HepG2 (cell line): Measurements from ENCODE around the gene ASTN2. TPM values are rescaled to one million over a fixed set of nuclear protein-coding genes. Genes with fewer than 3 reads are reported as not detected.

Source experiments
- ATAC-seq: fragments of 200-7000 bp; cut with Tn5 transposase; 3 replicates; pipeline ENCODE4 v1.9.1; 2020; ENCODE audit warnings: mild to moderate bottlenecking, moderate library complexity
- BruUV-seq: library from RNA; stranded (reverse); fragments of 400-500 nt; replicated peaks from 2 replicates; lab custom pipeline; 2021; lab: Mats Ljungman, UMichigan
- CTCF ChIA-PET: fragments of 300-600 bp; formaldehyde crosslinking; extraction: SDS; loops from one replicate; lab custom pipeline; 2021; ENCODE audit warnings: low total read pairs, inconsistent platforms, low intra/inter-chr PET ratio; lab: Yijun Ruan, JAX
- POLR2A ChIA-PET: fragments of 350-600 bp; sonication (Branson Sonifier 250); formaldehyde crosslinking; loops from one replicate; lab custom pipeline; 2020; ENCODE audit warnings: antibody characterized with exemption, inconsistent platforms; lab: Yijun Ruan, JAX
- DNase-seq: peaks from one replicate; pipeline ENCODE4 v3.0.0-alpha.2; 2015; ENCODE audit warnings: low spot score
- FAIRE-seq: peaks from 3 replicates; lab custom pipeline; 2011; peaks lifted over from hg19 to GRCh38; lab: Jason Lieb, UNC
- H2AFZ ChIP-seq: one replicate; pipeline ENCODE4 v1.6.1; 2011; ENCODE audit warnings: low read length, inconsistent platforms
- H3K27ac ChIP-seq: fragments of 300-600 bp; 3 replicates; pipeline ENCODE4 v1.8.0; 2011; ENCODE audit warnings: mixed run types, mild to moderate bottlenecking, mixed read lengths, low read length, inconsistent platforms; ENCODE audit not compliant: insufficient read depth; ENCODE audit errors: extremely low read length
- H3K27me3 ChIP-seq, 2 experiments: fragments of 200-600 bp in 1 of 2; 2 replicates in 1 of 2; 3 replicates in 1 of 2; pipeline versions ENCODE4 v1.6.0 to v1.8.0; 2011; ENCODE audit warnings: low read length in 2 of 2, mild to moderate bottlenecking in 2 of 2, moderate library complexity in 2 of 2, inconsistent platforms in 1 of 2; ENCODE audit not compliant: insufficient read depth in 2 of 2, control insufficient read depth in 1 of 2
- H3K36me3 ChIP-seq, 2 experiments: fragments of 200-600 bp in 1 of 2; replicated peaks in 1 of 2; 2 replicates in 1 of 2; 3 replicates in 1 of 2; pipeline versions ENCODE4 v1.5.1 to v1.8.0; 2011; ENCODE audit warnings: low read length in 2 of 2, inconsistent platforms in 1 of 2; ENCODE audit not compliant: insufficient read depth in 2 of 2, control insufficient read depth in 1 of 2
- H3K4me1 ChIP-seq: 2 replicates; pipeline ENCODE4 v1.5.1; 2012; ENCODE audit warnings: low read length, inconsistent platforms; ENCODE audit not compliant: insufficient read depth
- H3K4me2 ChIP-seq: 2 replicates; pipeline ENCODE4 v1.6.0; 2011; ENCODE audit warnings: low read depth, low read length, inconsistent platforms
- H3K4me3 ChIP-seq, 3 experiments: fragments of 200-600 bp in 1 of 3; sonication (generic), shearing (Covaris generic) in 1 of 3; replicated peaks in 1 of 3; 2 replicates each; pipeline ENCODE4 v1.5.1; 2011 to 2016; ENCODE audit warnings: low read length in 3 of 3, inconsistent platforms in 2 of 3, low read depth in 2 of 3, mild to moderate bottlenecking in 2 of 3, control low read depth in 1 of 3, mixed read lengths in 1 of 3; ENCODE audit not compliant: insufficient read depth in 1 of 3
- H3K79me2 ChIP-seq: one replicate; pipeline ENCODE4 v1.6.1; 2011; ENCODE audit warnings: low read length, inconsistent platforms; ENCODE audit not compliant: insufficient read depth
- H3K9ac ChIP-seq: 2 replicates; pipeline ENCODE4 v1.6.0; 2011; ENCODE audit warnings: mild to moderate bottlenecking, low read depth, low read length, inconsistent platforms; ENCODE audit not compliant: insufficient read depth
- H3K9me3 ChIP-seq: 2 replicates; pipeline ENCODE4 v1.5.1; 2012; ENCODE audit warnings: mild to moderate bottlenecking, low read length
- H4K20me1 ChIP-seq: 2 replicates; pipeline ENCODE4 v1.6.0; 2011; ENCODE audit warnings: inconsistent platforms, mild to moderate bottlenecking, low read length, moderate library complexity; ENCODE audit not compliant: insufficient read depth
- BHLHE40 ChIP-seq: IDR thresholded peaks from 2 replicates; pipeline ENCODE4 v1.6.1; 2011; ENCODE audit warnings: low read length, improper control_type of control experiment
- CC2D1A ChIP-seq: sonication (generic); formaldehyde crosslinking; IDR thresholded peaks from 2 replicates; pipeline ENCODE4 v1.8.1; 2023; ENCODE audit warnings: mild to moderate bottlenecking, missing genetic modification reagents
- CREM ChIP-seq, 2 experiments: sonication (generic) in 1 of 2; formaldehyde crosslinking in 1 of 2; IDR thresholded peaks; 2 replicates each; pipeline versions ENCODE4 v1.4.0 to v1.6.1; 2016 to 2020; ENCODE audit warnings: antibody characterized with exemption in 1 of 2, mild to moderate bottlenecking in 1 of 2, missing genetic modification reagents in 1 of 2
- GPN1 ChIP-seq: sonication (generic); formaldehyde crosslinking; IDR thresholded peaks from 2 replicates; pipeline ENCODE4 v1.5.1; 2020; ENCODE audit warnings: missing genetic modification reagents, borderline replicate concordance
- MED8 ChIP-seq: sonication (generic); formaldehyde crosslinking; IDR thresholded peaks from 2 replicates; pipeline ENCODE4 v1.8.1; 2023; ENCODE audit warnings: mild to moderate bottlenecking, missing genetic modification reagents; ENCODE audit not compliant: insufficient replicate concordance
- MYC ChIP-seq: sonication (generic); formaldehyde crosslinking; IDR thresholded peaks from 2 replicates; pipeline ENCODE4 v1.9.0; 2021; ENCODE audit warnings: missing genetic modification reagents, borderline replicate concordance
- PBX2 ChIP-seq: IDR thresholded peaks from 2 replicates; pipeline ENCODE4 v1.6.1; 2016; ENCODE audit warnings: control low read depth
- PTBP1 ChIP-seq: fragments of 200-400 bp; formaldehyde crosslinking; IDR thresholded peaks from 2 replicates; pipeline ENCODE4 v1.6.1; 2018; ENCODE audit warnings: low read length, low read depth; ENCODE audit not compliant: poor library complexity, severe bottlenecking
- RELA ChIP-seq: sonication (generic); formaldehyde crosslinking; IDR thresholded peaks from 2 replicates; pipeline ENCODE4 v1.4.0; 2020; ENCODE audit warnings: missing genetic modification reagents
- SOX13 ChIP-seq, 3 experiments: fragments of 450-650 bp in 1 of 3; sonication (generic) in 1 of 3; formaldehyde crosslinking in 1 of 3; IDR thresholded peaks in 2 of 3; conservative IDR thresholded peaks in 1 of 3; 2 replicates each; pipeline versions ENCODE4 v1.5.0 to v1.6.1; 2016 to 2020; ENCODE audit warnings: antibody characterized with exemption in 1 of 3, mild to moderate bottlenecking in 1 of 3, missing compliant biosample characterization in 1 of 3, missing genetic modification reagents in 1 of 3, moderate library complexity in 1 of 3
- TRIM22 ChIP-seq: fragments of 450-650 bp; IDR thresholded peaks from 2 replicates; pipeline ENCODE4 v1.6.1; 2017
- ZNF530 ChIP-seq: sonication (generic); formaldehyde crosslinking; IDR thresholded peaks from 2 replicates; pipeline ENCODE4 v1.5.0; 2020; ENCODE audit warnings: low read depth, mild to moderate bottlenecking, missing genetic modification reagents
- WGBS: methylation state at CpG from one replicate; pipeline ENCODE4 v1.1.6; 2017; ENCODE audit warnings: low lambda C conversion rate; 5-methylcytosine and 5-hydroxymethylcytosine counted together
- in situ Hi-C: cut with HindIII; loops from 2 replicates; pipeline ENCODE4 v1.10.0; 2017; ENCODE audit warnings: low pct_unique_long_range_greater_than_20kb; ENCODE audit not compliant: extremely low pct_ligation_motif_present
- intact Hi-C: fragments of 100-400 bp; cut with micrococcal nuclease; formaldehyde crosslinking; loops from one replicate; pipeline ENCODE4 v1.10.0; 2022; ENCODE audit not compliant: unreplicated experiment
- polyA plus RNA-seq, 8 experiments: library from polyadenylated mRNA; depleted of rRNA in 3 of 8; stranded (reverse) in 7 of 8; unstranded in 1 of 8; fragments of >200 nt; fragmentation: Illumina TruSeq in 4 of 8; extraction: Trizol in 4 of 8; gene quantifications; 2 replicates each; pipeline versions ENCODE4 v1.2.1 to v1.2.3, GENCODE V29; 2011 to 2016; ENCODE audit warnings: low read depth in 4 of 8, missing spikeins in 1 of 8, mixed read lengths in 1 of 8; ENCODE audit not compliant: insufficient read depth in 1 of 8
- total RNA-seq, 5 experiments: library from RNA; depleted of rRNA; stranded (reverse); fragments of >200 nt; fragmentation: Illumina TruSeq; extraction: Trizol; gene quantifications; 2 replicates each; pipeline ENCODE4 v1.2.3, GENCODE V29; 2016; ENCODE audit warnings: low read depth in 1 of 5

The ASTN2 gene
- total and polyA plus RNA-seq, 2 of the 13 experiments (the other 11 are each of a cell fraction or from before 2014, with no cell fraction given), result 5.2 to 13.5 TPM

GRCh38 chr9:116451500-116452115 is 963.2 kb downstream of the ASTN2 start:
- H3K9ac ChIP-seq, result no peak overlapping the region
- intact Hi-C loops, result no loop called here
- H3K4me1 ChIP-seq, result peaks cover 23% of the 10 kb centered on the region
- CTCF ChIA-PET, result no interaction called here
- no peaks in the 10 kb centered on the region for H3K79me2 ChIP-seq
- no peak overlapping the region for H3K4me2 ChIP-seq
- H3K27me3 ChIP-seq, result no peaks in the 10 kb centered on the region
- TF ChIP-seq RELA (CRISPR knock-in tag) (no peak), PBX2 (CRISPR knock-in tag) (no peak), ZNF530 (CRISPR knock-in tag) (no peak)
- H3K36me3 ChIP-seq, result no peaks in the 10 kb centered on the region
- no peak overlapping the region for H2AFZ ChIP-seq
- POLR2A ChIA-PET, result no interaction called here
- no peaks in the 10 kb centered on the region for H4K20me1 ChIP-seq
- BruUV-seq, result no TSS peak
- H3K9me3 ChIP-seq, result peaks cover 5% of the 10 kb centered on the region
- 95% methylated on average over 2 of the region's 2 CpGs for WGBS
- in situ Hi-C loops, result no loop called here
- DNase-seq (no peak), ATAC-seq (no peak), FAIRE-seq (no peak)
- no peak overlapping the region for H3K27ac ChIP-seq
- no peak overlapping the region for H3K4me3 ChIP-seq

- no peaks in the 10 kb centered on the region for H4K20me1 ChIP-seq
- no peaks in the 10 kb centered on the region for H3K36me3 ChIP-seq
- ATAC-seq, result no peak
- H3K4me3 ChIP-seq, result no peak overlapping the region
- DNase-seq, result no peak
- no peaks in the 10 kb centered on the region for H3K9me3 ChIP-seq
- WGBS, result 89% methylated on average over 3 of the region's 3 CpGs
- H3K27ac ChIP-seq, result no peak overlapping the region
- ChIA-PET CTCF (no interaction called here), POLR2A (no interaction called here)
- H3K9ac ChIP-seq, result no peak overlapping the region
- H3K4me2 ChIP-seq, result no peak overlapping the region
- H3K4me1 ChIP-seq, result peaks cover 23% of the 10 kb centered on the region
- no peak for FAIRE-seq
- BruUV-seq, result no TSS peak
- no peak overlapping the region for H2AFZ ChIP-seq
- H3K79me2 ChIP-seq, result no peaks in the 10 kb centered on the region
- in situ Hi-C loops, result no loop called here
- intact Hi-C loops, result no loop called here
- no peaks in the 10 kb centered on the region for H3K27me3 ChIP-seq
- TF ChIP-seq MYC (CRISPR knock-in tag) (no peak), TRIM22 (no peak), BHLHE40 (no peak), GPN1 (no peak), SOX13 (IDR thresholded peaks at IDR 0.05) (no peak), SOX13 (CRISPR knock-in tag; conservative IDR thresholded peaks at IDR 0.05 in 1 of 2, IDR thresholded peaks at IDR 0.05 in 1 of 2) (no peak), CC2D1A (CRISPR knock-in tag) (no peak), PTBP1 (no peak), MED8 (CRISPR knock-in tag) (no peak), CREM (IDR thresholded peaks at IDR 0.05) (no peak), CREM (CRISPR knock-in tag; IDR thresholded peaks at IDR 0.05) (no peak)
Observed at GRCh38 chr9:116450378-116451139, 964.3 kb downstream of the ASTN2 start.
